ENCODE measurements around the gene SNX1. TPM values are rescaled to one million over a fixed set of nuclear protein-coding genes. Genes with fewer than 3 reads are reported as not detected.

SNX1 gene
- total RNA-seq, 1 donor from 2014 or later = 87.7 TPM

DNA sequence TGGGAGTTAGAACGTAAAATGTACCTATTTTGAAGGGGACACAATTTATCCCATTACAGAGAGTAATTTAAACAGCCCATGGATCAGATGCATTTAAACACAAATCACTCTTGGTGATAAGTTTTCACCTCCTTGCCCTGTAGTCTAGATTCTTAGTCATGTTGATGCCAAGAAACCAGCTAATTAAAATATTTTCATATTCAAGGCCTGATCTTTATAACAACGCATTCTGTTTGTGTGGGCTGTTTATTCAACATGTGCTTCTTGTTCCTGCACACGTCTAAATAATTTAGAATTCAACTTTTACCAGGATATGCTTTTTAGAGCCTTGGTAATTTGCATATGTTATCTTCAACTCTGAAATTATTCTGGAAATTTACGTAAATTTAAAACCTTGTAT is 25.8 kb downstream of the SNX1 start:
- H3K36me3 ChIP-seq (ENCODE audit: insufficient read depth, low read length) = peaks cover 35% of the 10 kb centered on the region
- TF ChIP-seq EZH2 (IDR thresholded peaks at IDR 0.05; ENCODE audit: insufficient read depth, low read length) = no peak
- TF ChIP-seq, protein P1, sequence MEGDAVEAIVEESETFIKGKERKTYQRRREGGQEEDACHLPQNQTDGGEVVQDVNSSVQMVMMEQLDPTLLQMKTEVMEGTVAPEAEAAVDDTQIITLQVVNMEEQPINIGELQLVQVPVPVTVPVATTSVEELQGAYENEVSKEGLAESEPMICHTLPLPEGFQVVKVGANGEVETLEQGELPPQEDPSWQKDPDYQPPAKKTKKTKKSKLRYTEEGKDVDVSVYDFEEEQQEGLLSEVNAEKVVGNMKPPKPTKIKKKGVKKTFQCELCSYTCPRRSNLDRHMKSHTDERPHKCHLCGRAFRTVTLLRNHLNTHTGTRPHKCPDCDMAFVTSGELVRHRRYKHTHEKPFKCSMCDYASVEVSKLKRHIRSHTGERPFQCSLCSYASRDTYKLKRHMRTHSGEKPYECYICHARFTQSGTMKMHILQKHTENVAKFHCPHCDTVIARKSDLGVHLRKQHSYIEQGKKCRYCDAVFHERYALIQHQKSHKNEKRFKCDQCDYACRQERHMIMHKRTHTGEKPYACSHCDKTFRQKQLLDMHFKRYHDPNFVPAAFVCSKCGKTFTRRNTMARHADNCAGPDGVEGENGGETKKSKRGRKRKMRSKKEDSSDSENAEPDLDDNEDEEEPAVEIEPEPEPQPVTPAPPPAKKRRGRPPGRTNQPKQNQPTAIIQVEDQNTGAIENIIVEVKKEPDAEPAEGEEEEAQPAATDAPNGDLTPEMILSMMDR (IDR thresholded peaks at IDR 0.05; ENCODE audit: insufficient read depth, low read depth, low read length) = no peak
- no peak overlapping the region for H2AFZ ChIP-seq (ENCODE audit: low read depth, low read length)
- no peak overlapping the region for H3K4me3 Mint-ChIP-seq (ENCODE audit: unreplicated experiment)
- H3K79me2 ChIP-seq (ENCODE audit: insufficient read depth, low read length) = no peaks in the 10 kb centered on the region
- no peaks in the 10 kb centered on the region for H3K9me3 Mint-ChIP-seq (ENCODE audit: unreplicated experiment)
- H4K20me1 ChIP-seq (ENCODE audit: insufficient read depth, low read length) = peaks cover 10% of the 10 kb centered on the region
- no peak for FAIRE-seq
- no peak overlapping the region for H3K27ac Mint-ChIP-seq (ENCODE audit: unreplicated experiment)
- H3K36me3 Mint-ChIP-seq (ENCODE audit: low read depth, unreplicated experiment) = peaks cover 18% of the 10 kb centered on the region
- H3K4me1 Mint-ChIP-seq (ENCODE audit: low read depth, unreplicated experiment) = no peaks in the 10 kb centered on the region
- H3K27me3 Mint-ChIP-seq (ENCODE audit: low read depth, unreplicated experiment) = no peaks in the 10 kb centered on the region
- H3K27ac ChIP-seq (ENCODE audit: low read depth, low read length) = no peak overlapping the region
- H3K9me3 ChIP-seq (ENCODE audit: insufficient read depth, low read depth, low read length) = no peaks in the 10 kb centered on the region
- no peaks in the 10 kb centered on the region for H3K27me3 ChIP-seq (ENCODE audit: insufficient read depth, low read length)
- no peaks in the 10 kb centered on the region for H3K4me1 ChIP-seq (ENCODE audit: insufficient read depth, low read length)
- no peak overlapping the region for H3K4me2 ChIP-seq (ENCODE audit: low read length)
- no peak for DNase-seq (ENCODE audit: low read depth)
- no peak overlapping the region for H3K9ac ChIP-seq (ENCODE audit: low read length)
- no peak overlapping the region for H3K4me3 ChIP-seq (ENCODE audit: insufficient read depth, low read depth, low read length)

DNA sequence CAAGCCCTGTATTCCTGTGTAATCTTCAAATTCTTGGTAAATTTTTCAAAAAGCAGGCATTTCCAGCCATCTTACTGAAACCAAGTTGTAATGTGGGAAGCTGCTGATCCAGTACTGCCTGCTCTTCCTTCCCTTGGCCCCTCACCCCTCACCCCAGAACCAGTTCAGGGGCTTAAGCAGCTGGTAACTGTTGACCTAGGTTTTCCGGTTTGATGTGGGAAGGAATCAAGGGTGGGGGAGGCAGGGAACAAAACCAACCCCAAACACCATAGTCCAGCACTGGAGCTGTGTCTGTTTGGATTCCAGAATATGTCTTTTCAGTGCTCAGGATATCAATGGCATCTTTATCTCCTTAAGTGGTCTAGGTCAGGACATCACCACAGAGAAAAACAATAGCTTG is 26.7 kb downstream of the SNX1 start:
- no peak overlapping the region for H3K4me3 ChIP-seq (ENCODE audit: insufficient read depth, low read depth, low read length)
- H3K9ac ChIP-seq (ENCODE audit: low read length) = no peak overlapping the region
- FAIRE-seq = no peak
- DNase-seq (ENCODE audit: low read depth) = no peak
- peaks cover 8% of the 10 kb centered on the region for H4K20me1 ChIP-seq (ENCODE audit: insufficient read depth, low read length)
- H3K4me2 ChIP-seq (ENCODE audit: low read length) = no peak overlapping the region
- no peaks in the 10 kb centered on the region for H3K9me3 ChIP-seq (ENCODE audit: insufficient read depth, low read depth, low read length)
- no peaks in the 10 kb centered on the region for H3K79me2 ChIP-seq (ENCODE audit: insufficient read depth, low read length)
- H3K4me1 ChIP-seq (ENCODE audit: insufficient read depth, low read length) = no peaks in the 10 kb centered on the region
- H3K27me3 Mint-ChIP-seq (ENCODE audit: low read depth, unreplicated experiment) = no peaks in the 10 kb centered on the region
- H3K36me3 ChIP-seq (ENCODE audit: insufficient read depth, low read length) = peaks cover 44% of the 10 kb centered on the region
- H3K36me3 Mint-ChIP-seq (ENCODE audit: low read depth, unreplicated experiment) = peaks cover 21% of the 10 kb centered on the region
- H3K4me1 Mint-ChIP-seq (ENCODE audit: low read depth, unreplicated experiment) = no peaks in the 10 kb centered on the region
- H3K4me3 Mint-ChIP-seq (ENCODE audit: unreplicated experiment) = no peak overlapping the region
- no peak for TF ChIP-seq EZH2 (IDR thresholded peaks at IDR 0.05; ENCODE audit: insufficient read depth, low read length)
- TF ChIP-seq, protein P1 (IDR thresholded peaks at IDR 0.05; ENCODE audit: insufficient read depth, low read depth, low read length) = no peak
- H3K27ac ChIP-seq (ENCODE audit: low read depth, low read length) = no peak overlapping the region
- no peak overlapping the region for H2AFZ ChIP-seq (ENCODE audit: low read depth, low read length)
- no peak overlapping the region for H3K27ac Mint-ChIP-seq (ENCODE audit: unreplicated experiment)
- H3K27me3 ChIP-seq (ENCODE audit: insufficient read depth, low read length) = no peaks in the 10 kb centered on the region
- no peaks in the 10 kb centered on the region for H3K9me3 Mint-ChIP-seq (ENCODE audit: unreplicated experiment)

DNA sequence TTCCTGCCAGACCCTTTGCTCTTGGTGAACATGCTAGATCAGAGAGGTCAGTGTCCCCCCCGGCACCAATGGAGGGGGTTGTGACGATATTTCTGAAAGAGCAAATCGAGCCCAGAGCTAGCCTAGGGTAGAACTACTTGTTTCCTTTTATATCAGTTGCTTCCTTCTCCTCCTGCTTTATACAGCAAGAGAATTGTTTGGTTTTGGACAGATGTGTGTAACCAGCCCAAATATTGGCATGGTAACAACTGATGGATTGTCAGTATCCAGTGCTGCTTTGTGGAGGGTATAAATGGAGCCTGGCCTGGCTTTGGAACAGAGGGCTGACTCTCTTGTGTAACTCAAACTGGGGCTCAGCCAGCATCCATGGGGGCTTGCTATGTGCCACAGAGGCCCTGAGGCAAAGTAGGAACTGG is 27.2 kb downstream of the SNX1 start:
- Mint-ChIP-seq H3K27me3 (ENCODE audit: low read depth, unreplicated experiment) (no peaks in the 10 kb centered on the region), H3K36me3 (ENCODE audit: low read depth, unreplicated experiment) (peaks cover 23% of the 10 kb centered on the region), H3K27ac (ENCODE audit: unreplicated experiment) (no peak overlapping the region), H3K9me3 (ENCODE audit: unreplicated experiment) (no peaks in the 10 kb centered on the region), H3K4me3 (ENCODE audit: unreplicated experiment) (no peak overlapping the region), H3K4me1 (ENCODE audit: low read depth, unreplicated experiment) (no peaks in the 10 kb centered on the region)
- Histone ChIP-seq H3K79me2 (ENCODE audit: insufficient read depth, low read length) (no peaks in the 10 kb centered on the region), H3K27me3 (ENCODE audit: insufficient read depth, low read length) (no peaks in the 10 kb centered on the region), H3K9me3 (ENCODE audit: insufficient read depth, low read depth, low read length) (no peaks in the 10 kb centered on the region), H3K27ac (ENCODE audit: low read depth, low read length) (no peak overlapping the region), H3K4me2 (ENCODE audit: low read length) (no peak overlapping the region), H2AFZ (ENCODE audit: low read depth, low read length) (no peak overlapping the region), H3K4me3 (ENCODE audit: insufficient read depth, low read depth, low read length) (no peak overlapping the region), H3K36me3 (ENCODE audit: insufficient read depth, low read length) (peaks cover 45% of the 10 kb centered on the region), H3K9ac (ENCODE audit: low read length) (no peak overlapping the region), H4K20me1 (ENCODE audit: insufficient read depth, low read length) (peaks cover 7% of the 10 kb centered on the region), H3K4me1 (ENCODE audit: insufficient read depth, low read length) (no peaks in the 10 kb centered on the region)
- TF ChIP-seq, protein P1 (IDR thresholded peaks at IDR 0.05; ENCODE audit: insufficient read depth, low read depth, low read length) = no peak
- TF ChIP-seq EZH2 (IDR thresholded peaks at IDR 0.05; ENCODE audit: insufficient read depth, low read length) = no peak
- DNase-seq (ENCODE audit: low read depth) (no peak), FAIRE-seq (no peak)

Data from astrocyte (in vitro differentiated cells and primary cell).